HG03571 (cell line): Measurements from ENCODE around the gene UPK3A.

Experiments used
- ATAC-seq: cut with Tn5 transposase; IDR thresholded peaks from one replicate; pipeline ENCODE4 v1.9.1; 2021; ENCODE audit not compliant: unreplicated experiment

The UPK3A gene

DNA sequence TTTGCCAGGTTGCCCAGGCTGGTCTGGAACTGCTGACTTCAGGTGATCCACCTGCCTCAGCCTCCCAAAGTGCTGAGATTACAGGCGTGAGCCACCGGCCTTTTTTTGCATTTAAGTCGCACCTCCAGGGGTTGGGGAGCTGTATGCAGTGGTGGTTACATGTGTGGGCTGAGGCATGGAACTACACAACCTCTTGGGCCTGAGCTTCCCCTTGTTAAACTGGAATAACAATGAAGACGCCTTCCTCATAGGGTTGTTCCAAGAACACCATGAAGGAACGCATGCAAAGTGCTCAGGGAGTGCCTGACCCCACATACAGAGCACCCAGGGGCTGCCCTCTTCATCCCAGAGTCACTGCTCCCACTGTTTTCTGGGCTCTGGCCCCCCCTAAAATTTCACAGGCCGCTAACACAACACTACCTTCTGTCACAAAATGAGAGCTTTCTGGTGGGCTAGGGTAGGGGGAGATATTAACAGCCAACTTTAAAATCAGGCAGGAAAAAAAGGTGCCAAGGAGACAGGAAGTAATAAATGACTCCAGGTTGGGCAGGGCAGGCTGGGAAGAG, 23.7 kb downstream of the UPK3A start:
- no peak for ATAC-seq

DNA sequence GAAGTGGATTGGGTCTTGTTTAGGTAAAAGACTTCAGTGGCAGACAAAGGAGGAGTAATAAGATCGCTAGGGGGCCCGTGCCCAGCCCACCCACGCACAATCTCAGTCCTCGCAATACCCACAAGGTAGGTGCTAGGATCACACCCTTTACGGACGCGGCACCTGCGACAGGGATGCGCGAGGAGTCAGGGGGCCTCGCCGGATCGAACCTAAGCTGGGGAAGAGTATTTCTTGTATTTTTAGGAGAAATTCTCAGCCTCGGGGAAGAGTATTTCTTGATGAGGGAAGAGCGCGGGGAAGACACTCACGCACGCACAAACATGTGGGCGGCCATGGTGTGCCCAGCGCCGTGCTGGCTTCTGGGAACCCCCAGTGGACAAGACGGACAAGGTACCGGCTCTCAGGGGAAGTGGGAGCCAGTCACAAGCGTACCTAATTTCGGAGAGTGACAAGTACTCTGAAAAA, 24.2 kb downstream of the UPK3A start:
- no peak for ATAC-seq

DNA sequence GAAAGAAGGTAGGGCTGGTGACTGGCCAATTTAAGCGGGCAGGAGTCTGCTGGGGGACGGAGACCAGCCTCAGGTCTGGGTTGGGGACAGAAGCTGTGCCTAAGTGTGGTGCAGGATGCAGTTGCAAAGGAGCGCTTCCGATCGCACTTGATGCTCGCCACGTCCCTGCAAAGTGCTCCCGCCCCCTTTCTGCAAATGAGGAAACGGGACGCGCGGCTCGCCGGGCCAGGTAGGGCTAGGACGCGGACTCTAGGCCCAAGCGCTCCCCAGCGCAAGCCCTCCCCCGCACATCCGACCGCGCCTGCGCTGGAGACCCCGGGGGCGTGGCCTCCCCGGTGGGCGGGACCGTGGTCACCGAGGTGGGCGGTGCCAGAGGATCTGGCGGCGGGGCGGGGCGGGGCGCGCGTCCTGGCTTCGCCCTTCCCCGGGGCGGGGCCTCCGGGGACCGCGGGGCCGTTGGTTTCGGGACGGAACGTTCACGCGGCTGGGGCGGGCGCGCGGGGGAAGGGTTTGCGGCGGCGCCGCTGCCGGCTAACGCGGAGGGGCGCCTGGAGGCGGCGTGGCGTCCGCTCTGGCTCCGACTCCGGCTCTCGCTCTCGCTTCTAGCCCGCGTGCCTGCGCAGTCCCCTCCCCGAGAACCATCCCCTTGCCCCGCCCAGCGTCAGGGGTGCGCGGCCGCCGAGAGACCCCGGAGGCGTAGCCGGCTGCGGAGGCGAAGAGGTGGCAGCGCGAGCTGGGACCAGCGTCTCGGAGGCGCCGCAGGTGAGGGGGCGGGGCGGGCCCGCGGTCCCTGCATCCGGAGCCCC, 24.9 kb downstream of the UPK3A start, which contains the start of gene FAM118A:
FAM118A (plus strand) TSS at position 513 of the 806 bp plus-strand sequence. CDS start 12,446 bp downstream, outside the sequence.
- ATAC-seq = peak; percentile 73

DNA sequence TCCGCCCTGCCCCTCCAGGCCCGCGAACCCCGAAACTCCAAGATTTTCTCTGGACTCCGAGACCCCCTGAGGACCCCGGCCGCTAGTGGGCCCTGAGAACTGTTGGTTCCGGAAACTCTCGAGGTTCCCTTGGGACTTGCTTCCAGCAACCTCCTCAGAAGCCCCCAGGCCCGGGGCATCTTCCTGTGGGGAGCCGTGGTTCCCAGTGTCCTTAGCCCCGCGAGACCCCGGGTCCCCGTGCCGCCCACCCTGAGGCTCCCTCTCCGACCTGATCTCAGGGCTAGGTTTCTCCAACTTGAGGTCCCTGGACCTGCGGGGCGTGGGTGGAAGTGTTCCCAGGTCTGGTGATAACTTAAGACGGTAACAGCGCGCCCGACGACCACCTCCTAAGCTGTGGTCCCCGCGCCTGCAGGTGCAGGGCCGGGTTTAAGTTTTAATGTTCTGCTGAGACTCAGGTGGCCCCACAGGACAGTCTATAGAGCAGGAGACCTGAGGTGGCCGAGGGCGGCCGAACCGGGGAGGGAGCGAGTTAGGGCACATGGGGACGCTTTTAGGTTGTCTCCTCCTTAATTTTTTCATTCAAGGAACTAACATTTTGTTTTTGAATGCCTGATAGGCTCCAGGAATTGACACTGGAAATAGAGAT, 25.7 kb downstream of the UPK3A start:
- no peak for ATAC-seq

DNA sequence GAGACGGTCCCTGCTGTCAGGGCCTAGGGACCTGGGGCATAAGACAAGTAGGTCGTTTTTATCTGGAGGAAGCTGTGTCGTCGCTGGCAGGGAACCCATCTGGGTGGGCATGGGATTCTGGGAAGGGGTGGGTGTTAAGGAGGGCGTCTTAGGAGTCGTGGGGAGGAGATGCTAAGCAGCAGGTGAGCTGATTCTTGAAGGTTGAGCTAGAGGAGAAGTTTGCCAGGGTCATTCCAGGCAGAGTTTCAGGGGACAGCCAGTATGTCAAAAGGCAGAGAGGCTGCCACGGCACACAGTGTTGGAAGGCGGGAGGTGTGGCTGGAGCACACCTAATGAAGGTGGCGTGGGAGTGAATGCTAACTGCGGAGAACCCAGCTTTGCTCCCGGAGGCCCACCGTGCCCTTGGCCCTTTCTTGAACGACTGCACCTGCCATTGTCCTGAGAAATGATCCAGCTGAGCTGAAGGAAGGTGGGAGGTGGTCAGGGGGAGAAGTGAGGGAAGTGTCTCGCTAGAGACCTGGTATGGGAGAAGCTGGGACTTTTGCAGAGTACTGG, 26.3 kb downstream of the UPK3A start:
- no peak for ATAC-seq

DNA sequence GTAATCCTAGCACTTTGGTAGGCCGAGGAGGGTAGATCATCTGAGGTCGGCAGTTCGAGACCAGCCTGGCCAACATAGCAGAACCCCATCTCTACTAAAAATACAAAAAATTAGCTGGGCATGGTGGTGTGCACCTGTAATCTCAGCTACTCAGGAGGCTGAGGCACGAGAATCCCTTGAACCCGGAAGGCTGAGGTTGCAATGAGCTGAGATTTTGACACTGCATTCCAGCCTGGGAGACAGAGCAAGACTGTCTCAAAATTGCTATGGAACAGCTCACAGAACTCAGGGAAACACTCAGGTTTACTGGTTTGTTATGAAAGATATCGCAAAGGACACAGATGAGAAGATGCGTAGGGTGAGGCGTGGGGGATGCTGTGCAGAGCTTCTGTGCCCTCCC, 27.7 kb downstream of the UPK3A start:
- no peak for ATAC-seq

DNA sequence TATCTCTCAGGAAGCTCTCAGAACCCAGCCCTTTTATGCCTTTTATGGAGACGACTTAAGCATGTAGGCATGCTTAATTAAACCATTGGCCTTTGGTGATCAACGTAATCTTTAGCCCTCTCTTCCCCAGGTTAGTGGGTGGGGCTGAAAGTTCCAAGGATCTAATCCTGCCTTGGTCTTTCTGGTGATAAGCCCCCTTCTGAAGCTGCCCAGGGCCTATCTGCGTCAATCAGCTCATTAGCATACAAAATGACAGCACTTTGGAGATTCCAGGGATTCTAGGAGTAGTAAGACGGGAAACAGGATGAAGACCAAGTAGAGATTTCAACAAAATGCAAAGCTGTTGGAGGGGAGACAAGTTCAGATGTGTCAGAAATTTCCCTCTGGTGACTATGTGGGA, 28.1 kb downstream of the UPK3A start:
- ATAC-seq = no peak

DNA sequence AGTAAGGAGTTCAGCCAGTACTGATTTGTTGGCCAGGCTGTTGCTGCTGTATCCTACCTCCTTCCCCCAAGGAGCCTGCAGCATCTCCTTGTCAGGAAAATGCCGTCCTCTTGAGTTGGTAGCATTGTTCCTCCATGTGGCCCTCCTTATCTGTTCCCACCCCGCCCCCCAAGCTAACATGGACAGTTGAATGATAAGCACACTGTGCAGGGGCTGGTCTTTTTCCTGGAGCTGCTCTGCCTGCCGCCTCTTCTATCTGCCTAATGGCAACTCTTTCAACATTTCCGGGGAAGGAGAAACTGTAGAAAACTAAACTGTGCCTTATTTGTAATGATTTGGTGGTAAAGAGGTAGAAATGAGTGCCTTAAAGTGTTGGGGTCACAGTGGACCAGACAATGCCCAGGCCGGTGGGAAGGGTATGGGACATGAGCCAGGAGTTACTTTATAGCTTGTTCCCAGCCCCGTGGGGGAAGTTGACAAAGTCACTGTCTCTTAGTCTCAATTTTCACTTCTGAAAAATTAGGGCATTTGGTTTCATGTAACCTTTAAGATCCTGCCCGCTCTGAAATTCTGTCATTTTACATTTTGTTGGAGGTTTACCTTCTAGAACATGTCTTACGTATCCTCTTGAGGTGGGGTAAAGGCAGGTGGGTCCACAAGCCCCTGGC, 29.4 kb downstream of the UPK3A start:
- ATAC-seq = no peak

DNA sequence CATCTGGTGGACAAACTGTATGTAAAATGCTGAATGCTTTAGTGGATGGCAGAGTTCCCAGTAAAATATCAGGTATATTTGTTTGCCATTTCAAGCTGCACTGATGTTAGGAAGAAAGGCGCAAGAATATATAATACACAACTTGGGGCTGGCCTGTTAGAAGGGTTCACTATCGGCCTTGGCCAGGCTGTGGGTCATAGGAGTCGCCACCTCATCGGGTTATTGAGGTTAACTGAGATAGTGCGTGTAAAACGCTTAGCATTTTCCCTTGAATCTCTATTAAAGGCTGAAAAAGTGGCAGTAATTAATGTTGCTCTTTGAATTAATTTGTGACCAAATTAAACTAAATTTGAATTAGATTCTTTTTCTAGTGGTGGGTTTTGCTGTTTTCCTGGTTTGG, 30.0 kb downstream of the UPK3A start:
- ATAC-seq = no peak

DNA sequence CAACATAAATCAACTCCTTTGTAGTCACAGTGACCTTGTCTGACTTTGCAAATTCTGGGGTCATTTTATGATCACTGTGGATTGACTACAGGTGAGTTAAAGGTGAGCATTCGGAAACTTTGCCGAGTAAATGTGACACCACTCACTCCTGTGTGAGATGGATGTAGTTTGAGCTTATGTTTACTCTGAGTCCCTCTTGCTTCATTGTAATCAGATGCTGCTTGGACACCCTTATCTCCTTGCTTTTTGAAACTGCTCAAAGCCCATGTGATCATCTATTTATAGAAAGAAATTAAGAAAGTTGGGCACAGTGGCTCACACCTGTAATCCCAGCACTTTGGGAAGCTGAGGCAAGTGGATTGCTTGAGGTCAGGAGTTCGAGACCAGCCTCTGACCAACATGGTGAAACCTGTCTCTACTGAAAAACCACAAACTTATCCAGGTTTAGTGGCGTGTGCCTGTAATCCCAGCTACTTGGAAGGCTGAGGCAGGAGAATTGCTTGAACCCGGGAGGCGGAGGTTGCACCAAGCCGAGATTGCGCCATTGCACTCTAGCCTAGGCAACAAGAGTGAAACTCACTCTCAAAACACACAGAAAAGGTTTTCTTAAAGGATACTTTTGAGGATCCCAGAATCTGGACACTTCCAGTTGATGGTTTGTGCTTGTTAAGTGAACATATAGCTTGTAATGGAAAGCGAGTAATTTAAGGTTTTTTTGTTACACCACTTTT, 32.2 kb downstream of the UPK3A start:
- ATAC-seq = no peak

DNA sequence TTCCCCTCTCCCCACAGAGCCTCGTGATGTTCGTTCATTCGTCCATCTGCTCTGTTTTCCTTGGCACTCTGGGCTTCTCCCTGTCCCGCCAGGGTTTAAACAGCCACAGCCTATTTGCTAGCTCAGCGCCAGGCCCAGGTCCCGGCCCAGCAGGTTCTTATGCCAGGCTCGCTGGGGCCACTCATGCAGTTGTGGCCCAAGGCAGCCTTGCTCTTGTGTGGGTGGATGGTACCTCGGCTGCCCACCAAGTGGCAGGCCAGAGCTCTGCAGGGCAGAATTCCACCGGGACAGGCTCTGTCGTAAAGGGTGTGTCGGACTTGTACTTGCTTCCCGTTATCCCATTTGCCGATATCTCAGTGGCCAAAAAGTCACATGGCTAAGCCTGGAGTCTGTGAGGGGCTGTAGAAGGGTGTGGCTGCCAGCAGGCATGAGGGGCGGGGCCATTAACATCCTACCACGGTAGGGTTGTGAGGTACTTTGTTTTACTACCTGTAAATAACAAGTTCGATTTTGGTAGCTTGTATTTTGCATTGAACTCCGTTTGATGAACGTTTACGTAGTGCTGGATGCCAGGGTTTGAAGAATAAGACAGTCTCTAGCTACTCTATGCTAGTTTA, 32.9 kb downstream of the UPK3A start:
- no peak for ATAC-seq

DNA sequence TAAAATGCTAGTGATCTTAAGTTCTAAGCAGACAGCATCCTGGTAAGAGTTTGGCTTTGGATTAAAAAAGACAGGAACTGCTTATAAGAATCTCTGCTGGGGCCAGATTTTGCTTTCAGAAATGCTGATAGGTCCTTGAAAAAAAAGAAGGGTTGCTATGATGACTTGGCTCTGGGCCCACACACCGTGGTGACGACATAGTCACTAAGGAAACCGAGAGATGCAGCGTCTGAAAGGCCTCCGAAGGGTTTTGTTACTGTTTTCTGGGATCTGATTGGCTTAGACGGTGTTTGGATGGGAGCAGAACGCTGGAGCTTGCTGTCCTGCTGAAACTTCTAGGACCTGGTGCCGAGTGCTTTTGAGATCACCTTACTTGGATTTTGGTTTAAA, 33.4 kb downstream of the UPK3A start:
- ATAC-seq = no peak

DNA sequence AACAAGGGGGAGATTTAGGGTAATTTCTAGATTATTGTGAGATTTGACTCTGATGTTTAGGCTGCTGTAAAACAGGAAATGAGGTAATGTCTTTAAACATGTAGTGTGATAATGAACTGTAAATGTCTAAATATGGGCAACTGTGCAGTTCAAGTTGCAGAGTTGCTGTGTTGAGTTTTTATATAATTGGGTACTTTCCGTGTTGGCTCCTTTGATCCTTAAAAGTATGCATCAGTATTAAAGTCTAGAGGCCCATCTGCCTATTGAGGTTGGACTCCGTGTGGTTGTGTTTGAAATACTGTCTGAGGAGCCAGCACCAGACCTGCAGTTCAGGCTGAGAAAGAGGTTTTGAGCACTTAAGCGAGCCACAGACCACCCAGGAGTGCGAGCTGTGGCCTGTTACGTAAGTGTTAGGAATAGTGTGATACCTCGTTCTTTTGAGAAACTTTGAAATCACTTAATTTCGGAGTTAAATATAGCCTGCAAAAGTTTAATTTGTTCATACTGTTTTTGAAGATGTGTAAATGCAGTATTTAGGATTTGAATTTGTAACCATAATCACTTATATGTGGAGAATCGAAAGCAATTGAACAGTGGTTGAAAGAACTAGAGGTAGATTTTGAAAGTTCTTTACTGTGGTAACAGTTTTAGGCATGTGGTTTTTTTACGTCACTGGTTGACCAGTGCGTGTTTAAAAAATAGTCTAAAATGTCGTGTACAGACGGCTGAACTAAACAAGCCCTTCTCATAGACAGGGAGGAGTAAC, 34.0 kb downstream of the UPK3A start:
- no peak for ATAC-seq

DNA sequence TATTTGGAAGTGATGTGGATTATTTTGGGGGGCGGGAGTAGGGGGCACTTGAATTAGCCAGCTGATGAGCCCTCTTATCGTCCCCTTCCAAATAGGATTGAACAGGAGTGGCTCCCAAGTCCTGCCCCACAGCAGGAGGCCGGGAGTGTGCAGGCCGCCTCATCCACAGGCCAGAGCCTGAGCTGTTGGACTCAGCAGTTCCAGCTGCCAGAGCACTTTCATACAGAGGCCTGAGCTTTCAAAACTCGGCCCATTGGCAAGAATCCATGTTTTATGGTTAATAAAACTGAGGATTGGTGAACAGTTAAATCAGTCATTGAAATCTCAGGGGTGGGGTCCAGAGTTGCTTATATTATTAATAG, 34.6 kb downstream of the UPK3A start:
- ATAC-seq = no peak

DNA sequence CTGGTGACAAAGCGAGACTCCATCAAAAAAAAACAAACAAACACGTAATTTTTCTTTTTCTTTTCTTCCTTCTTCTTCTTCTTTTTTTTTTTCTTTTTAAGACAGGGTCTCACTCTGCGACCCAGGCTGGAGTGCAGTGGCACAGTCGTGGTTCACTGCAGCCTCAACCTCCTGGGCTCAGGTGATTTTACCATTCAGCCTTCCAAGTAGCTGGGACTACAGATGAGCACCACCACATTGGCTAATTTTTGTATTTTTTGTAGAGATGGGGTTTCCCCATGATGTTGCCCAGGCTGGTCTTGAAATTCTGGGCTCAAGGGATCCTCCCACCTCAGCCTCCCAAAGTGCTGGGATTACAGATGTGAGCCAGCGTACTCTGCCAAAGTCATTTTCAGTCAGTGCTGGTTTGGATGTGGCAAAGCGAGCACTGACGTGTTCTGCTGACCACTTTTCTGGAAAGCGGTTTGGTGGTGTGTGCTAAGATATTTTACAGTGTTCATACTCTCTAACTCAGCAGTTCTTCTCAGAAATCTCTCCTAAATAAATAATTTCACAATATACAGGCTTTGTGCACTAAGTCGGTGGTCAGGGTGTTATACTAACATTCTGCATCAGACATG, 35.7 kb downstream of the UPK3A start:
- ATAC-seq = no peak

DNA sequence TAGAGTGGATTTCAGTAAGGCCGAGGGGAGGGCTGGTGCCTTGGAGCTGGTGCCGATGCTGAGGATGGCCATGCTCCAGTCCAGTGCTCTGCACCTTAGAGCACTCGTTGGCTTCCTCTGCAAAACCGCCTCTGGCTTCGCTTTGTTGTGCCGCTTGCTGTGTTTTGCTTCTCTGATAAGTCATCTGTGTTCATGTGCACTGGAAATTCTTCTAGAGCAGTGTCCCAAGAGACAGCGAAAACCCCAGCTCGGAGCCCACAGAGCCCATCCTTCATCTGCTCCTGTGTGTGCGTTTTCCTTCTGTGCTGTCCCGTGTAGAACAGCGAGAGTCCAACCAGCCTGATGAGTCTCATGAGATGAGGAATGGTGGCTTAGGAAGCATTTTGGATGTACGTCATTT, 37.1 kb downstream of the UPK3A start:
- no peak for ATAC-seq

DNA sequence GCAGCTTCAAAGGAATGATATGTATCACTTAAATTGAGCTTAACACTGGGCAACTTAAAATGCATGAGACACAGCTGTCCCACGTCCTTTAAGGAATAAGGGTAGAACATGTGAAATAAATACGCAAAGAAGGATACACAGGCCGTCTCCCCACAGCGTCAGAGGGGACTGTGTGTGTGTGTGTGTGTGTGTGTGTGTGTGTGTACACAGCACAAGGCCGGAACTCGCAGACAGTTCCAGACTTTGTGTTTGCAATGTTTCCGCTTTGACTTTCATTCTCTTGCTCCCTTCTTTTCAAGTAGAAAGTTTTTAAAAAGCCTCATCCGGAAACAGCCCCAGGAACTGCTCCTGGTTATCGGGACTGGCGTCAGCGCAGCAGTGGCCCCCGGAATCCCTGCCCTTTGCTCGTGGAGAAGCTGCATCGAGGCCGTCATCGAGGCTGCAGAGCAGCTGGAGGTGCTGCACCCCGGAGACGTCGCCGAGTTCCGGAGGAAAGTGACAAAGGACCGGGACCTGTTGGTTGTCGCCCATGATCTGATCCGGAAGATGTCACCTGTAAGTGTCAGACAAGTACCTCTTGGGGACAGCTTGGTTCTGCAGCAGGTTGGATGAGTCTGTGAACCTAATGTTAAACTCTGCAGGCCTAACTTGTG, 38.2 kb downstream of the UPK3A start:
- no peak for ATAC-seq

DNA sequence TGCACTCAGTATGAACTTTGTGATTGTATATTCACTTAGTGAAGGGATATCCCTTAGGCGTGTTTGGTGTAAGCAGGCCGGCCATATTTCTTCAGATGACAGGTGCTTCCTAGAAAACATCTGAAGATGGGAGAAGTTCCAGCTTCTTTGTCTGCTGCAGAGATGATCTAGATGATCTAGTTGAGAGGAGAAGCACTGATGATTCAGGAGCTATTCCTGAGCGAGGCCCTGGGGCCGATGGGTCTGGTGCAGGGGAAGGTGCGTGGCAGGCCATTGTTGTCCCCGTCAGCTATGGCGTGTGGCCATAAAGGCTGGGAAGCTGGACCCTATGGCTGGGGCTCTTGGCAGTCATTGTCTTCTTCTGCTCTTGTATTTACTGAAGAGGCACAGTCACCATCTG, 38.9 kb downstream of the UPK3A start:
- no peak for ATAC-seq

DNA sequence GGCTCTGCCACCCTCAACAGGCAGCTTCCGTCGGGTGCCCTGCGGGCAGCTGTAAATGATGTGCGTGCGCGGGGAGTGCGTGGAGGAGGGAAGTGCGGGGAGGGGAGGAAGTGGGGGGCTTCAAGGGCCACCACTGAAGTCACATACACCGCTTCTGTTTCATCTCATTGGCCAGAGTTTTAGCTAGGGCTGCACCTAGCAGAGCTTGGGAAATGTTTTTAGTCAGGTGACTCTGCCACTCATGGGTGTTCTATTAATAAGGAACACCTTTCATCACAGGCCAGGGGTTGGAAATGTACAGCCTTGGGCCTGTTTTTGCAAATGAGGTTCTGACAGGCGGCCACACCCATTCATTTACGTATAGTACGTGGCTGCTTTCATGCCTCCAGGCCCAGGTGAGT, 39.6 kb downstream of the UPK3A start:
- ATAC-seq = no peak
